ENCODE results near the gene FAM76A.
"Not testable (repeated sequence)": the region's sequence is repeated elsewhere in the genome, so short reads cannot be mapped to it uniquely, and the experiment has no call there.

DNA sequence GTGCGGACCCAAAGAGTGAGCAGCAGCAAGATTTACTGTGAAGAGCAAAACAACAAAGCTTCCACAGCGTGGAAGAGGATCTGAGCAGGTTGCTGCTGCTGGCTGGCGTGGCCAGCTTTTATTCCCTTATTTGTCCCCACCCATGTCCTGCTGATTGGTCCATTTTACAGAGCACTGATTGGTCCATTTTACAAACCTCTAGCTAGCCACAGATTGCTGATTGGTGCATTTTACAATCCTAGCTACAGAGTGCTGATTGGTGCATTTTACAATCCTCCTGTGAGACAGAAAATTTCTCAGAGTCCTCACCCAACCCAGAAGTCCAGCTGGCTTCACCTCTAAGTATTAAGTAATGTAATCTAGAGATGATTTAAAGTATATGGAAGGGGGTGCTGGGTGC, 64.5 kb downstream of the FAM76A start:
- TF ChIP-seq, protein P1, sequence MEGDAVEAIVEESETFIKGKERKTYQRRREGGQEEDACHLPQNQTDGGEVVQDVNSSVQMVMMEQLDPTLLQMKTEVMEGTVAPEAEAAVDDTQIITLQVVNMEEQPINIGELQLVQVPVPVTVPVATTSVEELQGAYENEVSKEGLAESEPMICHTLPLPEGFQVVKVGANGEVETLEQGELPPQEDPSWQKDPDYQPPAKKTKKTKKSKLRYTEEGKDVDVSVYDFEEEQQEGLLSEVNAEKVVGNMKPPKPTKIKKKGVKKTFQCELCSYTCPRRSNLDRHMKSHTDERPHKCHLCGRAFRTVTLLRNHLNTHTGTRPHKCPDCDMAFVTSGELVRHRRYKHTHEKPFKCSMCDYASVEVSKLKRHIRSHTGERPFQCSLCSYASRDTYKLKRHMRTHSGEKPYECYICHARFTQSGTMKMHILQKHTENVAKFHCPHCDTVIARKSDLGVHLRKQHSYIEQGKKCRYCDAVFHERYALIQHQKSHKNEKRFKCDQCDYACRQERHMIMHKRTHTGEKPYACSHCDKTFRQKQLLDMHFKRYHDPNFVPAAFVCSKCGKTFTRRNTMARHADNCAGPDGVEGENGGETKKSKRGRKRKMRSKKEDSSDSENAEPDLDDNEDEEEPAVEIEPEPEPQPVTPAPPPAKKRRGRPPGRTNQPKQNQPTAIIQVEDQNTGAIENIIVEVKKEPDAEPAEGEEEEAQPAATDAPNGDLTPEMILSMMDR (IDR thresholded peaks at IDR 0.05), result not testable (repeated sequence)
- not testable (repeated sequence) for TF ChIP-seq POLR2A (IDR thresholded peaks at IDR 0.05)
